B cell (primary cell): Measurements from ENCODE around the gene EHD2. TPM values are rescaled to one million over a fixed set of nuclear protein-coding genes. Genes with fewer than 3 reads are reported as not detected.

Experiments
- ATAC-seq: fragments of 200-7000 bp; cut with Tn5 transposase; one replicate; pipeline ENCODE4 v1.10.0; 2021; ENCODE audit warnings: low read depth, mild to moderate bottlenecking, moderate number of reproducible peaks, moderate library complexity
- CTCF ChIA-PET: fragments of 350-600 bp; sonication (Branson Sonifier 250); formaldehyde crosslinking; loops from one replicate; lab custom pipeline; 2021; ENCODE audit warnings: antibody characterized with exemption, inconsistent platforms; lab: Charles Lee
- POLR2A ChIA-PET: fragments of 350-600 bp; sonication (Branson Sonifier 250); formaldehyde crosslinking; loops from one replicate; lab custom pipeline; 2021; ENCODE audit warnings: antibody characterized with exemption; lab: Charles Lee
- DNase-seq: peaks from one replicate; pipeline ENCODE4 v3.0.0; 2013
- H2AFZ ChIP-seq: 2 replicates; pipeline ENCODE4 v1.6.1; 2012; ENCODE audit warnings: mild to moderate bottlenecking, low read depth, low read length; ENCODE audit not compliant: insufficient read depth, poor library complexity, severe bottlenecking
- H3K27ac ChIP-seq, 2 donors: 1 replicate in 1 of 2; 2 replicates in 1 of 2; pipeline ENCODE4 v1.5.1; 2012 to 2013; ENCODE audit warnings: low read length in 2 of 2, mild to moderate bottlenecking in 2 of 2, moderate library complexity in 1 of 2
- H3K27me3 ChIP-seq, 4 experiments: fragments of 200-600 bp in 1 of 4; sonication (generic) in 1 of 4; replicated peaks in 1 of 4; 1 replicate in 2 of 4; 2 replicates in 2 of 4; pipeline versions ENCODE4 v1.6.1 to v1.7.0; 2013 to 2016; ENCODE audit warnings: low read length in 3 of 4, mild to moderate bottlenecking in 2 of 4, mixed read lengths in 1 of 4, moderate library complexity in 1 of 4; ENCODE audit not compliant: insufficient read depth in 4 of 4, control insufficient read depth in 3 of 4; ENCODE audit errors: control extremely low read depth in 1 of 4
- H3K36me3 ChIP-seq, 2 experiments: replicated peaks in 1 of 2; 1 replicate in 1 of 2; 2 replicates in 1 of 2; pipeline versions ENCODE4 v1.6.1 to v1.7.1; 2013; ENCODE audit warnings: low read length in 1 of 2; ENCODE audit not compliant: insufficient read depth in 2 of 2, control insufficient read depth in 1 of 2; ENCODE audit errors: control extremely low read depth in 1 of 2, extremely low read depth in 1 of 2
- H3K4me1 ChIP-seq, 2 donors: fragments of 200-600 bp in 1 of 2; sonication (generic) in 1 of 2; 1 replicate in 1 of 2; 2 replicates in 1 of 2; pipeline versions ENCODE4 v1.5.1 to v1.6.1; 2013 to 2017; ENCODE audit warnings: low read length in 2 of 2; ENCODE audit not compliant: control insufficient read depth in 2 of 2, insufficient read depth in 2 of 2
- H3K4me2 ChIP-seq: replicated peaks from 2 replicates; pipeline ENCODE3; 2012; ENCODE audit warnings: mild to moderate bottlenecking, low read depth, low read length; ENCODE audit not compliant: poor library complexity, severe bottlenecking
- H3K4me3 ChIP-seq, 5 experiments: fragments of 200-600 bp in 1 of 5; sonication (generic) in 1 of 5; 1 replicate in 3 of 5; 2 replicates in 2 of 5; pipeline versions ENCODE4 v1.5.1 to v1.7.0; 2011 to 2016; ENCODE audit warnings: low read length in 4 of 5, mild to moderate bottlenecking in 4 of 5, low read depth in 2 of 5, control low read depth in 1 of 5, moderate library complexity in 1 of 5; ENCODE audit not compliant: insufficient read depth in 1 of 5; ENCODE audit errors: control extremely low read depth in 1 of 5, extremely low read depth in 1 of 5
- H3K79me2 ChIP-seq: fragments of 200-600 bp; sonication (generic); one replicate; pipeline ENCODE4 v1.6.0; 2016; ENCODE audit warnings: low read length; ENCODE audit not compliant: control insufficient read depth, insufficient read depth
- H3K9ac ChIP-seq: fragments of 200-600 bp; sonication (generic); 2 replicates; pipeline ENCODE4 v1.6.1; 2017; ENCODE audit warnings: mild to moderate bottlenecking, low read length, moderate library complexity
- H3K9me3 ChIP-seq, 3 donors: one replicate each; pipeline versions ENCODE4 v1.6.1 to v1.7.1; 2013; ENCODE audit warnings: low read length in 2 of 3; ENCODE audit not compliant: control insufficient read depth in 2 of 3, insufficient read depth in 1 of 3; ENCODE audit errors: control extremely low read depth in 1 of 3
- H4K20me1 ChIP-seq: 2 replicates; pipeline ENCODE4 v1.6.0; 2012; ENCODE audit warnings: mild to moderate bottlenecking, low read length; ENCODE audit not compliant: insufficient read depth, control insufficient read depth, poor library complexity, severe bottlenecking
- H3K27ac Mint-ChIP-seq: one replicate; pipeline ENCODE4 v1.8.0; 2021; ENCODE audit warnings: mixed read lengths
- H3K27me3 Mint-ChIP-seq: one replicate; pipeline ENCODE4 v1.8.0; 2021; ENCODE audit warnings: mixed read lengths
- H3K4me1 Mint-ChIP-seq: one replicate; pipeline ENCODE4 v1.8.0; 2021; ENCODE audit warnings: mixed read lengths
- H3K4me3 Mint-ChIP-seq: one replicate; pipeline ENCODE4 v1.8.0; 2021; ENCODE audit warnings: mixed read lengths
- H3K9me3 Mint-ChIP-seq: one replicate; pipeline ENCODE4 v1.8.0; 2022; ENCODE audit warnings: mixed read lengths; ENCODE audit not compliant: insufficient read depth
- EZH2 ChIP-seq: IDR thresholded peaks from 2 replicates; pipeline ENCODE4 v1.6.1; 2012; ENCODE audit warnings: borderline replicate concordance, low read depth, mild to moderate bottlenecking, moderate library complexity, low read length; ENCODE audit not compliant: insufficient read depth, poor library complexity, severe bottlenecking
- WGBS: methylation state at CpG from one replicate; pipeline ENCODE4 v1.1.5; 2013; ENCODE audit warnings: missing lambda C conversion rate; ENCODE audit not compliant: insufficient coverage; 5-methylcytosine and 5-hydroxymethylcytosine counted together
- intact Hi-C: fragments of 100-400 bp; cut with micrococcal nuclease; formaldehyde crosslinking; loops from one replicate; pipeline ENCODE4 v1.10.0; 2022
- polyA plus RNA-seq: library from polyadenylated mRNA; depleted of rRNA; stranded (reverse); fragments of >200 nt; gene quantifications from 2 replicates; pipeline ENCODE4 v1.2.3, GENCODE V29; 2012
- total RNA-seq, 2 donors: library from RNA; stranded (reverse); fragments of 120-200 nt in 1 of 2; gene quantifications; 1 replicate in 1 of 2; 2 replicates in 1 of 2; pipeline versions ENCODE4 v1.2.3 to v1.2.4, GENCODE V29; 2013 to 2022
- TF ChIP-seq, protein P1 (sequence below): fragments of 200-600 bp; IDR thresholded peaks from one replicate; pipeline ENCODE4 v1.8.0; 2022; ENCODE audit warnings: antibody characterized with exemption, mild to moderate bottlenecking

EHD2 gene
- total and polyA plus RNA-seq, 2 donors (not counting 1 experiment from before 2014, with no cell fraction given): not detected

DNA sequence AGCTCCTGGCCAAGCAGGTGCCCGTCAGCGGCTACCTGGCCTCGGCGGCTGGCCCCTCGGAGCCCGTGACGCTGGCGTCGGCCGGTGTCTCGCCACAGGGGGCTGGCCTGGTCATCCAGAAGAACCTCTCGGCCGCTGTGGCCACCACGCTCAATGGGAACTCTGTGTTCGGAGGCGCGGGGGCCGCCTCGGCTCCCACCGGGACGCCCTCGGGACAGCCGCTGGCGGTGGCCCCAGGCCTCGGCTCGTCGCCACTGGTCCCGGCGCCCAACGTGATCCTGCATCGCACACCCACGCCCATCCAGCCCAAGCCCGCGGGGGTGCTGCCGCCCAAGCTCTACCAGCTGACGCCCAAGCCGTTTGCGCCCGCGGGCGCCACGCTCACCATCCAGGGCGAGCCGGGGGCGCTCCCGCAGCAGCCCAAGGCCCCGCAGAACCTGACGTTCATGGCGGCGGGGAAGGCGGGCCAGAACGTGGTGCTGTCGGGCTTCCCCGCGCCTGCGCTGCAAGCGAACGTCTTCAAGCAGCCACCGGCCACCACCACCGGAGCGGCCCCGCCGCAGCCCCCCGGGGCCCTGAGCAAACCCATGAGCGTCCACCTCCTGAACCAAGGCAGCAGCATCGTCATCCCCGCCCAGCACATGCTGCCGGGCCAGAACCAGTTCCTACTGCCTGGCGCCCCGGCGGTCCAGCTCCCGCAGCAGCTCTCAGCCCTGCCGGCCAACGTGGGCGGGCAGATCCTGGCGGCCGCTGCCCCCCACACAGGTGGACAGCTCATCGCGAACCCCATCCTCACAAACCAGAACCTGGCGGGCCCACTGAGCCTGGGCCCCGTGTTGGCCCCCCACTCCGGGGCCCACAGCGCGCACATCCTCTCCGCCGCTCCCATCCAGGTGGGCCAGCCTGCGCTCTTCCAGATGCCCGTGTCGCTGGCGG lies 33.0 kb upstream of the EHD2 start:
- no peak overlapping the region for H3K4me3 ChIP-seq
- Mint-ChIP-seq H3K27me3 (no peaks in the 10 kb centered on the region), H3K27ac (no peak overlapping the region), H3K4me1 (no peaks in the 10 kb centered on the region), H3K4me3 (no peak overlapping the region), H3K9me3 (no peaks in the 10 kb centered on the region)
- no peak overlapping the region for H3K27ac ChIP-seq
- peaks cover 0 to 8% of the 10 kb centered on the region in 2 experiments for H3K36me3 ChIP-seq
- no peak overlapping the region for H3K9ac ChIP-seq
- DNase-seq: no peak
- H3K9me3 ChIP-seq: no peaks in the 10 kb centered on the region
- no peak overlapping the region for H2AFZ ChIP-seq
- intact Hi-C loops: no loop called here
- CTCF ChIA-PET: no interaction called here
- POLR2A ChIA-PET: no interaction called here
- H3K4me2 ChIP-seq: no peak overlapping the region
- H3K79me2 ChIP-seq: no peaks in the 10 kb centered on the region
- TF ChIP-seq, protein P1, sequence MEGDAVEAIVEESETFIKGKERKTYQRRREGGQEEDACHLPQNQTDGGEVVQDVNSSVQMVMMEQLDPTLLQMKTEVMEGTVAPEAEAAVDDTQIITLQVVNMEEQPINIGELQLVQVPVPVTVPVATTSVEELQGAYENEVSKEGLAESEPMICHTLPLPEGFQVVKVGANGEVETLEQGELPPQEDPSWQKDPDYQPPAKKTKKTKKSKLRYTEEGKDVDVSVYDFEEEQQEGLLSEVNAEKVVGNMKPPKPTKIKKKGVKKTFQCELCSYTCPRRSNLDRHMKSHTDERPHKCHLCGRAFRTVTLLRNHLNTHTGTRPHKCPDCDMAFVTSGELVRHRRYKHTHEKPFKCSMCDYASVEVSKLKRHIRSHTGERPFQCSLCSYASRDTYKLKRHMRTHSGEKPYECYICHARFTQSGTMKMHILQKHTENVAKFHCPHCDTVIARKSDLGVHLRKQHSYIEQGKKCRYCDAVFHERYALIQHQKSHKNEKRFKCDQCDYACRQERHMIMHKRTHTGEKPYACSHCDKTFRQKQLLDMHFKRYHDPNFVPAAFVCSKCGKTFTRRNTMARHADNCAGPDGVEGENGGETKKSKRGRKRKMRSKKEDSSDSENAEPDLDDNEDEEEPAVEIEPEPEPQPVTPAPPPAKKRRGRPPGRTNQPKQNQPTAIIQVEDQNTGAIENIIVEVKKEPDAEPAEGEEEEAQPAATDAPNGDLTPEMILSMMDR: no peak
- TF ChIP-seq EZH2: no peak
- no peak for ATAC-seq
- H4K20me1 ChIP-seq: peaks cover 12% of the 10 kb centered on the region
- no peaks in the 10 kb centered on the region for H3K4me1 ChIP-seq
- H3K27me3 ChIP-seq: no peaks in the 10 kb centered on the region
- WGBS: 98% methylated on average over 88 of the region's 90 CpGs

DNA sequence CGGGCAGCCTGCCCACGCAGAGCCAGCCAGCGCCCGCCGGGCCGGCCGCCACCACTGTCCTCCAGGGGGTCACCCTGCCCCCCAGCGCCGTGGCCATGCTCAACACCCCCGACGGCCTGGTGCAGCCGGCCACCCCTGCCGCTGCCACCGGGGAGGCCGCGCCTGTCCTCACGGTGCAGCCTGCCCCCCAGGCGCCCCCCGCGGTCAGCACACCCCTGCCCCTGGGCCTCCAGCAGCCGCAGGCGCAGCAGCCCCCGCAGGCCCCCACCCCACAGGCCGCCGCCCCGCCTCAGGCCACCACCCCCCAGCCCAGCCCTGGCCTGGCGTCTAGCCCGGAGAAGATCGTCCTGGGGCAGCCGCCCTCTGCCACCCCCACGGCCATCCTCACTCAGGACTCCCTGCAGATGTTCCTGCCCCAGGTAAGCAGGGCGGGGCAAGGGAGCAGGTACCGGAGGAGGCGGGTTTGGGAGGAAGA lies 32.3 kb upstream of the EHD2 start:
- over 99% methylated on average over 26 of the region's 34 CpGs for WGBS
- Histone ChIP-seq H3K4me2 (no peak overlapping the region), H3K9me3 (no peaks in the 10 kb centered on the region), H3K4me1 (no peaks in the 10 kb centered on the region), H3K79me2 (no peaks in the 10 kb centered on the region), H3K4me3 (no peak overlapping the region), H3K27me3 (no peaks in the 10 kb centered on the region), H3K36me3 (peaks cover 0 to 4% of the 10 kb centered on the region in 2 experiments), H2AFZ (no peak overlapping the region), H3K9ac (no peak overlapping the region), H4K20me1 (peaks cover 12% of the 10 kb centered on the region), H3K27ac (no peak overlapping the region)
- Mint-ChIP-seq H3K27me3 (no peaks in the 10 kb centered on the region), H3K4me1 (no peaks in the 10 kb centered on the region), H3K27ac (no peak overlapping the region), H3K4me3 (no peak overlapping the region), H3K9me3 (no peaks in the 10 kb centered on the region)
- TF ChIP-seq, protein P1: no peak
- TF ChIP-seq EZH2: no peak
- CTCF ChIA-PET: no interaction called here
- ATAC-seq (no peak), DNase-seq (no peak)
- POLR2A ChIA-PET: no interaction called here
- intact Hi-C loops: no loop called here
